Umbilical cord (tissue), 2 donors: ENCODE data around the gene MARCHF9. TPM values are rescaled to one million over a fixed set of nuclear protein-coding genes. Genes with fewer than 3 reads are reported as not detected.

Experiments
- DNase-seq: peaks from one replicate; pipeline ENCODE4 v3.0.0-alpha.2; 2015; ENCODE audit warnings: low spot score
- total RNA-seq: library from RNA; depleted of rRNA; stranded (reverse); fragments of >200 nt; gene quantifications from one replicate; pipeline ENCODE4 v1.2.3, GENCODE V29; 2014; ENCODE audit warnings: low replicate concordance; ENCODE audit not compliant: insufficient read depth

Gene MARCHF9
- total RNA-seq, 1 donor from 2014 or later = 7.7 TPM

- DNase-seq = no peak
Observed at GRCh38 chr12:57737467-57738460, 17.1 kb upstream of the MARCHF9 start.

DNA sequence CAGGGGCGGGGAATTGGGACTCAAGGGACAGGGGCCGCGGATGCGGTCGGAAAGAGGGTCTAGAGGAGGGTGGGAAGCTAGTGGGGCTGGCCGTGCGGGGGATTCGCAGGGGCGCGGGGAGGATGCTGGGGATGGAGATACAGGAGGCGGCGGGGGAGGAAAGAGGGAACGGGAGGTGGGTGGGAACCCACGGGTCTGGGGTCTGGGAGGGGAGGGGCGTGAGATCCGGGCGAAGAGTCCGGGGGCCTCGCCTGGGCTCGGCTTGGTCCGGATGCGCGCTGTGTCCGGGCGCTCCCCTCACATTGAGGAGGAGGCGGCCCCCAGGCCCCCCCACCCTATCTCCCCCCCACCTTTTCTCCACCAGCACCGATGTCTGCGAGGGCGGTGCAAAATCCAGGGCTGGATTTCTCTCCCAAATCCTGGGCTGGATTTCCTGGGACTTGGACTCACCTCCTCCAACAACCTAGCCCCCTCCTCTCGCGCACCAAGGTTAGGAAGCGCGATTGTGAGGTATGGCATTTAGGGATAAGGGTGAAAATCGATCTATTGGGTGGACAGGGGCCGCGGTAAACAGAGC is 16.2 kb upstream of the MARCHF9 start, which contains the start of gene AGAP2:
Gene AGAP2 (minus strand): TSS at position 82 of the 577 bp plus-strand sequence. CDS start 496 bp downstream, outside the sequence.
- DNase-seq = no peak

GRCh38 chr12:57739387-57739786 is 15.5 kb upstream of the MARCHF9 start:
- no peak for DNase-seq

- no peak for DNase-seq
Observed at GRCh38 chr12:57739914-57740538, 14.9 kb upstream of the MARCHF9 start.

GRCh38 chr12:57740656-57741412 is 14.1 kb upstream of the MARCHF9 start:
- DNase-seq = no peak

GRCh38 chr12:57741413-57741789 is 13.5 kb upstream of the MARCHF9 start:
- no peak for DNase-seq

GRCh38 chr12:57741844-57742738 is 12.8 kb upstream of the MARCHF9 start:
- no peak for DNase-seq

- no peak for DNase-seq
Observed at GRCh38 chr12:57743769-57744168, 11.1 kb upstream of the MARCHF9 start.

GRCh38 chr12:57744194-57744776 is 10.6 kb upstream of the MARCHF9 start:
- no peak for DNase-seq

- peak; percentile 99 for DNase-seq
Observed at GRCh38 chr12:57744777-57745484, 10.0 kb upstream of the MARCHF9 start, which contains the start of gene TSPAN31. Gene TSPAN31, plus strand, starts transcription at chr12:57745039. Its CDS starts 116 bp downstream, at chr12:57745155.

- no peak for DNase-seq
Observed at GRCh38 chr12:57745485-57745881, 9.4 kb upstream of the MARCHF9 start.

DNA sequence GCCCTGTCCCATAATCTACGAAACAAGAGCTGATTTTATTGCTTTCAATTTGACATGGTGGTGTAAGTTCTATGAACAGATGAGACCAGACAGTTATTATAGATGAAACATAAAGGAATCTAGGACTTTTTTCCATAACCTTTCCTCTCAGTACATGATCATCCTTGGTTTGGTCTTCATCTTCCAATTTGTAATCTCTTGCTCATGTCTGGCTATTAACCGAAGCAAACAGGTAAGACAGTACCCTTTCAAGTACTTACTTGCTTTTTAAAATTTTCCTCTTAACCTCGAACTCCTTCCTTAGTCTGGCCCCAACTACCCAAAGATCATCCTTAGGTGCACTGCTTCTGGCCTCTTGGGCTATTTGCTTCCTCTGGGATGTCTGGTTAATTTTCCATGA is 8.9 kb upstream of the MARCHF9 start:
- DNase-seq = no peak

DNA sequence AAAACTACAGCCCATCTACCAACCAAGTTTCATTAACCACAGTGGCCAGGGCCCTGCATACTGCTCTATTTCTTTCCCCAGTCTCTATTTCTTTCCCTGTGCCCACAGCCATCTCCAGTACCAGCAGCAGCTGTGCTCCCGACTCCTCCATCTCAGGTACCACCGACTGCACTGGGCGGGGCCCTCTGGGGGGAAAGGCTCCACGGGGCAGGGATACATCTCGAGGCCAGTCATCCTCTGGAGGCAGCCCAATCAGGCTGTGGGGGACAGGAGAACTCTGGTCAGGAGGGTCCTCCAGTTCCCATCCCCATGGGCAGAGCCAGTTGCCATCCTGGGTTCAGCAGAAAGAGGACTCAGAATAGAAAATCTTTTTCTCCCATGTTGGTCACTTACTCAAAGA is 5.8 kb upstream of the MARCHF9 start:
- DNase-seq = no peak

GRCh38 chr12:57750561-57751431 is 4.1 kb upstream of the MARCHF9 start:
- no peak for DNase-seq

GRCh38 chr12:57751432-57751787 is 3.5 kb upstream of the MARCHF9 start:
- no peak for DNase-seq

- DNase-seq = peak; percentile 100
Observed at GRCh38 chr12:57751788-57752667, 2.9 kb upstream of the MARCHF9 start, which contains the start of gene CDK4. Gene CDK4, minus strand, starts transcription at chr12:57752310. Its CDS starts 593 bp downstream, at chr12:57751717.

- no peak for DNase-seq
Observed at GRCh38 chr12:57752668-57753000, 2.3 kb upstream of the MARCHF9 start.
